ENCODE data around the gene FRMD6.

Gene FRMD6

DNA sequence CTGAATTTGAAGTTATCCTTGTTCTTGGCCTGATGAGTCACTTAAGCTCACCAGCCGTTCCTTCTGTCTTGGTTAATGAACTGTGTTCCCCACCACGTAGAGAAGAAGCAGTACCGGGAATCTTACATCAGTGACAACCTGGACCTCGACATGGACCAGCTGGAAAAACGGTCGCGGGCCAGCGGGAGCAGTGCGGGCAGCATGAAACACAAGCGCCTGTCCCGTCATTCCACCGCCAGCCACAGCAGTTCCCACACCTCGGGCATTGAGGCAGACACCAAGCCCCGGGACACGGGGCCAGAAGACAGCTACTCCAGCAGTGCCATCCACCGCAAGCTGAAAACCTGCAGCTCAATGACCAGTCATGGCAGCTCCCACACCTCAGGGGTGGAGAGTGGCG is 68.2 kb downstream of the FRMD6 start:
- no peak overlapping the region for H3K27ac ChIP-seq
- TF ChIP-seq, protein P1, sequence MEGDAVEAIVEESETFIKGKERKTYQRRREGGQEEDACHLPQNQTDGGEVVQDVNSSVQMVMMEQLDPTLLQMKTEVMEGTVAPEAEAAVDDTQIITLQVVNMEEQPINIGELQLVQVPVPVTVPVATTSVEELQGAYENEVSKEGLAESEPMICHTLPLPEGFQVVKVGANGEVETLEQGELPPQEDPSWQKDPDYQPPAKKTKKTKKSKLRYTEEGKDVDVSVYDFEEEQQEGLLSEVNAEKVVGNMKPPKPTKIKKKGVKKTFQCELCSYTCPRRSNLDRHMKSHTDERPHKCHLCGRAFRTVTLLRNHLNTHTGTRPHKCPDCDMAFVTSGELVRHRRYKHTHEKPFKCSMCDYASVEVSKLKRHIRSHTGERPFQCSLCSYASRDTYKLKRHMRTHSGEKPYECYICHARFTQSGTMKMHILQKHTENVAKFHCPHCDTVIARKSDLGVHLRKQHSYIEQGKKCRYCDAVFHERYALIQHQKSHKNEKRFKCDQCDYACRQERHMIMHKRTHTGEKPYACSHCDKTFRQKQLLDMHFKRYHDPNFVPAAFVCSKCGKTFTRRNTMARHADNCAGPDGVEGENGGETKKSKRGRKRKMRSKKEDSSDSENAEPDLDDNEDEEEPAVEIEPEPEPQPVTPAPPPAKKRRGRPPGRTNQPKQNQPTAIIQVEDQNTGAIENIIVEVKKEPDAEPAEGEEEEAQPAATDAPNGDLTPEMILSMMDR (IDR thresholded peaks at IDR 0.05): no peak
- TF ChIP-seq ZFX (IDR thresholded peaks at IDR 0.05; ENCODE audit: borderline replicate concordance): no peak

DNA sequence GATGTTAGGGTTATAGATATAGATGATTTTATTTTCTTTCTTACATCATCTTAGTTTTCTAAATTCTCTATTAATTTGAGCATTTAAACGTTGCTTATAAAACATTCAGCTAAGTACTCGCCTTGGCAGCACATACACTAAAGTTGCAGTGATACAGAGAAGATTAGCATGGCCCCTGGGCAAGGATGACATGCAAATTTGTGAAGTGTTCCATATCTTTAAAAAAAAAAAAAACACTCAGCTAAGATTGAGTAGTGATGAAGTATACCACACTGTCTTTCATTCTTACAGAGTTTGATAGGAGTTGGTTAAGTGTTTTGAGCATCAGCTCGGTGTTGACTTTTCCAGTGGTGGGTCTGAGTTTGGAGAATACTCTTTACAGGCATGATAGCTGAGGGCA is 72.3 kb downstream of the FRMD6 start:
- H3K27ac ChIP-seq: no peak overlapping the region
- TF ChIP-seq ZFX (IDR thresholded peaks at IDR 0.05; ENCODE audit: borderline replicate concordance): no peak
- TF ChIP-seq, protein P1 (IDR thresholded peaks at IDR 0.05): no peak

DNA sequence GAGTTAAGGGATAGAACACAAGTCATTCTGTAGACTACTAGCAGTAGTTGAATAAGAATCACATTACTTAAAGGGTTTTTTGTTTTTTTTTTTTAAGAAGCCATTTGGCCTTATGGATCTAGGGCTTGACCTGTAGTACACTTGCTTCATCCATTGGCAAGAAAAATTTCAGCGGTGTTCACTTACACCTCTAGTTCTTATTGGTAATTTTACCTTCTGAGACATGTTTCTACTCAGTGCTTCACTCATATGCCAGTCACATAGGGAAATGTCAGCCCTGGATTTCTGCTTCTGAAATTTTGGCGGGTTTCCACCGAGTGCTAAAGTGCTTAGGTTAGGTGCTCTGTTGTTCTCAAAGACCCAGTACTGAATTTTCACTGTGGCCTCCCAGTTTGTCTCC is 72.9 kb downstream of the FRMD6 start:
- TF ChIP-seq, protein P1 (IDR thresholded peaks at IDR 0.05): no peak
- no peak for TF ChIP-seq ZFX (IDR thresholded peaks at IDR 0.05; ENCODE audit: borderline replicate concordance)
- H3K27ac ChIP-seq: no peak overlapping the region

DNA sequence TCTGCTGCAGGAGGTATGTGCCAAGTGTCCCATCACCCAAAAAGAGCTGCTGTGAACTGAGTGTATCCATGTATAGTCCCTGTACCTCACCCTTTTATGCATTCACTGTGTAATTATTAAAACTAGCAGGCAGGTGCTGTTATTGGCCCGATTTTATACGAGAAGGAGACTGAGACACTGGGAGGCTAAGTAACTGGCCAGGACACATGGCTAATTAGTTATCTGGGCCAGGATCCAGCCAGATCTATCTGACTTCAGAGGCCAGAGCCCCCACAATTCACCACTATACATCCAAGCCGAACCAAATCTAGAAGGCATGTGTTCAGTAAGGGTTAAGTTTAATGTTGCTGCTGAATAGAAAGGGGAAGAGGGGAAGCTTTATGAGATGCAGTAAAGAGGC is 73.4 kb downstream of the FRMD6 start:
- no peak overlapping the region for H3K27ac ChIP-seq
- TF ChIP-seq, protein P1 (IDR thresholded peaks at IDR 0.05): no peak
- no peak for TF ChIP-seq ZFX (IDR thresholded peaks at IDR 0.05; ENCODE audit: borderline replicate concordance)

DNA sequence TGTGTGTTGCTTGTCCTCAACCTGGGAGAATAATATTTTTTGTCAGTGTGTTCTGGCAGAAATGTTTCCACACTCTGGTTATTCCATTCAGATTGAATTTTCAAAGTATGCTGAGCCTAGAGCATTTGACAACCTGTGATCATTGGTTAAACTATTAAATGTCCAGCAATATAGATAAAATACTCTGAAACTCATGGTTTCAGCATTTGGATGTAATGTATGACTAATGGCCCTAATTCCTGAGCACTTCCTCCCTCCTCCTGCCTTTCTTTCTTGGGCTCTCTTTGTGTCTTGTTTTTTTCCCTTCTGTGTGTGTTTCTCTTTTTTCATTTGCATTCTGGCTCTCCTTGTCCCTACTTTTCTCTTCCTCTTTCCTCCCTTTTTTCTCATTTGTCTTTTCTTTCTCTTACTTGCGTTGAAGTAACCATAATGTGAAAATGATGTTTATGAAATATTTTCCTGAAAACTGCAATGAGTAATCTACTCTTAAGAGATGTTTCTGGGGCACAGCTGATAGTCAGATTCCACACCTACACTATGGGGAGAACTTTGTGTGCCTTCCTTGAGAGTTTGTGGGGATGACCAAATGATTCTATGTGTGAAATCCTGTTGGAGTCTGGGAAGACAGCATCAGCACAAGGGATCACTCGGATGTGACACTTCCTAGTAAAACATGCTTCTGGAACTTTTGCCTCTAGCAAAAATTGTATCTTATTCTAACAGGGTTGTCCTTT is 74.6 kb downstream of the FRMD6 start:
- H3K27ac ChIP-seq: no peak overlapping the region
- TF ChIP-seq, protein P1 (IDR thresholded peaks at IDR 0.05): no peak
- no peak for TF ChIP-seq ZFX (IDR thresholded peaks at IDR 0.05; ENCODE audit: borderline replicate concordance)

DNA sequence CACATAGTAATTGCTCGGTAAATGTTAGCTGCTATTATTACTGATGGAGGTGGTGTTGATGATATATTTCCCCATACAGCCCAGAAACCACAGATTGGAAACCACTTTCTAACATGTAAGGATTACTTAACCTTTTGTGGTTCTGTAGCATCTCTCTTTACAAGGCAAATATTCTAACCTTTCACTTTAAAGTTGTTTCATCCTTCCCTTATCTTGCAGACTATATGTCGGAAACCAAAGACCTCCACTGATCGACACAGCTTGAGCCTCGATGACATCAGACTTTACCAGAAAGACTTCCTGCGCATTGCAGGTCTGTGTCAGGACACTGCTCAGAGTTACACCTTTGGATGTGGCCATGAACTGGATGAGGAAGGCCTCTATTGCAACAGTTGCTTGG is 75.8 kb downstream of the FRMD6 start:
- TF ChIP-seq, protein P1 (IDR thresholded peaks at IDR 0.05): no peak
- H3K27ac ChIP-seq: no peak overlapping the region

DNA sequence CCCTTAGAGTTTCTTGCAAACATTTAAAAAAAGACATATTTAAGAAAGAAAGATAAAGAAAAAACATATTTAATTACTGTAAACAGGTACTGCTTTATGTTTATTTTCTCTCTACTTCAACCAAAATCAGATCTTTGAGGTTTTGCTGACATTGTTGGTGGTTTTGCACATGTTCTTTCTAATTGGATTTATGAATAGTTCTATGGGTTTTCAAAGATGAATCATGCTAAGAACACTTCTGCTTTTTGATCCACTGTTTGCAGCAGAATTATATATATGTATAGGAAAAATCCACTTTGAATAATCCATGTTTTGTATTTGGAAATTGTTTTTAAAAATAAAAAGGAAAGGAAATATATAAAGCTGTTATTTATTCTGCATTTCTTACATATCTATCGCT is 78.4 kb downstream of the FRMD6 start:
- H3K27ac ChIP-seq: no peak overlapping the region

More for the DNA sequence above, 78.4 kb downstream of the FRMD6 start:
- TF ChIP-seq, protein P1 (IDR thresholded peaks at IDR 0.05): no peak
- TF ChIP-seq ZFX (IDR thresholded peaks at IDR 0.05; ENCODE audit: borderline replicate concordance): no peak

Data from 22Rv1 (cell line).